IPS-18c (cell line): Measurements from ENCODE around the gene COQ5.

Source experiments
- H3K4me3 ChIP-seq: 2 replicates; pipeline ENCODE4 v1.7.0; 2013; ENCODE audit warnings: low read depth, mild to moderate bottlenecking, low read length, moderate library complexity; ENCODE audit not compliant: insufficient read depth
- H3K9me3 ChIP-seq: one replicate; pipeline ENCODE4 v1.6.1; 2013; ENCODE audit warnings: mild to moderate bottlenecking, low read length, moderate library complexity; ENCODE audit not compliant: control insufficient read depth, insufficient read depth

The COQ5 gene, protein sequence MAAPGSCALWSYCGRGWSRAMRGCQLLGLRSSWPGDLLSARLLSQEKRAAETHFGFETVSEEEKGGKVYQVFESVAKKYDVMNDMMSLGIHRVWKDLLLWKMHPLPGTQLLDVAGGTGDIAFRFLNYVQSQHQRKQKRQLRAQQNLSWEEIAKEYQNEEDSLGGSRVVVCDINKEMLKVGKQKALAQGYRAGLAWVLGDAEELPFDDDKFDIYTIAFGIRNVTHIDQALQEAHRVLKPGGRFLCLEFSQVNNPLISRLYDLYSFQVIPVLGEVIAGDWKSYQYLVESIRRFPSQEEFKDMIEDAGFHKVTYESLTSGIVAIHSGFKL

DNA sequence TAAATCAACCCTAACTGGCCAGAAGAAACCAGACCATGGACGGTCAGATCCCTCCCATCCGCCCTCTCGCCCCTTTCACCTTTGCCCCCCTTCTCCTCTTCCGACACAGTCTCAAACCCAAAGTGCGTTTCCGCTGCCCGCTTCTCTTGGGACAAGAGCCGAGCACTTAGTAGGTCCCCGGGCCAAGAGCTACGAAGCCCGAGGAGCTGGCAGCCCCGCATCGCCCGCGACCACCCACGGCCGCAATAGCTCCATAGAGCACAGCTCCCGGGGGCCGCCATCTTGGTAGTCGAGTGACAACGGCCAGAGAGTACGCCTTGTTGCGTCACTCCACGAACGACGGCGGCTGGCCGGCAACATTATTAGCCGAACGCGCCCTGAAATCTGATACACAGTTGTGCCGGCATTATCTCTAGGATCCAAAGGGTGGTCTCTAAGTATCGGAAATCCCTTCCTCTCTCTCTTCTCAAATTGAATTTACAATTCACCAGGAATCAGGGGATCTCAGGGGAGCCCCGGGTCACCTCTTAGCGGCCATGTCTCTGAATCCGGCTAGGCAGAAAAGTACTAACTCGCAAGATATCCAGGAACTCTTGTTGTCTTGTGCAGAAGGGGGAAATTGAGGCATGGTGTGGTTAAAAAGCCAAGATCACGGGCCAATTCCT is at the start of gene COQ5:
Gene COQ5 (minus strand): TSS at position 298 of the 665 bp plus-strand sequence. CDS start 17 bp downstream, at position 281.
- no peaks in the 10 kb centered on the region for H3K9me3 ChIP-seq
- peak within 1 kb of the TSS; percentile 98 for H3K4me3 ChIP-seq

DNA sequence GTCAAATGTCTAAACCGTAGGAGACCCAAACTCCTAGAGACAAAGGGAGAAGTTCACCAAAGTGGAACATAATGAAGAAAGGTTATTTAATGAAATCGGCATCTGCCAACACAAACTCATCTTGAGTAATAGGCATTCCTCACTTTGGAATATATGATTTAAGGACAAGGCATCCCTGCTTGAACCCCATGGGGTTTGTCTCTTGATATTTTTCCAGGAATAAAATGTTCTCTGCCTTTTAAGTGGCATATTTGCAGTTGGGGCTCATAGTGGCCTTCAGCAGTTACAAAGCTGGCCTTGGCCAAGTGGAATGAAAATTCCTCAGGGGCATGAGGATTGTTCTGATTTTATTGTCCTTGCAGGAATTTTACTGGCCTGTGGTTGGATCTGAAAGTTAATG is 45.1 kb upstream of the COQ5 start:
- Histone ChIP-seq H3K4me3 (no peak overlapping the region), H3K9me3 (no peaks in the 10 kb centered on the region)

DNA sequence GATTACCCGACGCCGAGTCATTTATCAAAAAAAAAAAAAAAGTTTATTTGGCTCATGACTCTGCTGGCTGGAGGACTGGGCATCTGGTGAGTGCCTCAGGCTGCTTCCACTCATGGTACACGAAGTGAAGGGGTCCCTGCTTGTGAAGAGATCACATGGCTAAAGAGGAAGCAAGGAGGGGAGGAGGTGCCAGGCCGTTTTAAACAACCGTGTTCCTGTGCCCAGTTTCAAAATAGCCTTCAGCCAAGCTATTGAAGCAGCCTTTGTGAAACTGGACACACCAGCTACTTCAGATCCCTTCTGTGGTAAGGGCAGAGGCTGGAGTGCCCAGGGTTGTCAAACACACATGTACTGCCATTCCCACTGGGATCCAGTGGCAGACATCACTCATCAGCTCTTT is 44.6 kb upstream of the COQ5 start:
- Histone ChIP-seq H3K4me3 (no peak overlapping the region), H3K9me3 (no peaks in the 10 kb centered on the region)

DNA sequence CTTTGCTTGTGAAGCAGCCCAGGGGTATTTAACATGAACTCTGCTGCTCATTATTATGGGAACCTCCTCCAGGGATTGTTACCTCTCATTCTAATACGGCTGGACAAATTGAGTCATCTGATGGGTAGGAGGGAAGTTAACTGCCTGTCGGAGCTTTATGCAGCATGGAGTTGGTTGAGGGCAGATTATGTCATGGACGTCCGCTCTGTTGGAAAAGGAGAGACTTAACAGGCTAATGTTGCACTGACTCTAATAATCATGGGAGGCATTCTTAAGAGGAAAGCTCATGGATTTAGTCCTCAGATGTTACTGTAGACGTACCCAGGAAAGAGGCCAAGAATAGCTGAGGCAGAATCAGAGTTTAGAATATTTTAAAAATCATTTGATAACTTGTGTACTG is 42.3 kb upstream of the COQ5 start:
- Histone ChIP-seq H3K9me3 (no peaks in the 10 kb centered on the region), H3K4me3 (no peak overlapping the region)

DNA sequence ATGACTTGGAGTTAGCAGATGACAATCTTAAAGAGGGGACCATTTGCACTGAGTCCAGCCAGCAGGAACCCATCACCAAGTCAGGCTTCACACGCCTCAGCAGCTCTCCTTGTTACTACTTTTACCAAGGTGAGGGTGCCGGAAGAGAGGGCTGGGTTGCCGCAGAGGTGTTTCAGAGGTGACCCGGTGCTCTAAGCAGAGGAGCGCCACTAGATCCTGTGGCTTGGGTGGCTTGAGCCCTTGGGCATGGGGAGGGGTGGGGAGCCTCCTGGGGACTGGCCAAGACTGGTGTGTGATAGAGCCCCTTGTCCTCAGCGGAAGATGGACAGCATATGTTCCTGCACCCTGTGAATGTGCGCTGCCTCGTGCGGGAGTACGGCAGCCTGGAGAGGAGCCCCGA is 34.5 kb upstream of the COQ5 start:
- Histone ChIP-seq H3K9me3 (no peaks in the 10 kb centered on the region), H3K4me3 (no peak overlapping the region)

DNA sequence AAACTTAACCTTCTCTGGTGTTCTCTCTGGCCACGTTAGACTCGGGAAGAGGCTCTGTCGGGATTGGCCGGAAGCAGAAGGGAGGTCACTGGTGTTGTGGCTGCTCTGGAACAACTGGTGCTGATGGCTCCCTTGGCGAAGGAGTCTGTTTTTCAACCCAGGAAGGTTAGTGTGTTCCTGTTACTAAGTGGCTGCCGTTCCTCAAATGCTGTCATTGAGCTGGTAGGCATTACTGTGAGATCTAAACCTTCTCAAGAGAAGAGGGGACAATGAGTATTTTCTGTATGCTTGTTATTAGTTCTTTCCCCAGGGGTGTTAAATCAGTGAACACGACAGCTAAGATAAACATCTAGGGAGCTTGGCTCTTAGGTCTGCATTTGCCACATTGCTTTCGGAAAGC is 33.9 kb upstream of the COQ5 start:
- H3K4me3 ChIP-seq = no peak overlapping the region
- H3K9me3 ChIP-seq = no peaks in the 10 kb centered on the region

DNA sequence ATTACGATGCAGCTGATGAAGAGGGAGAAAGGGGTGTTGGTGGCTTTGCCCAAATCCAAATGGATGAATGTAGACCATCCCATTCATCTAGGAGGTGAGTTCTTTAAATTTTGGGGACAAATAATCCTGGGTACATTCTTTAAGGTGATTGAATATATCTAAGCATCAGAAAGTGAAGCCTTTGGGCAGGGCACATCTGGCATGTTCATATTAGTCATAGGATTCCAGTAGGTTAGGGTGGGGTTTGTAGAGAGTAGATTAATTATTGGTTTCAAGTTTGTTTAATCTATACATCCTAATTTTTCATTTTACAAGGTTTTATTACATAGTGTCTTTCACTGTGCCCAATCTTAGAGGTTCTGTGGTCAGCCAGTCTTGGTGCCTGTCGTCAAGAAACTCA is 28.6 kb upstream of the COQ5 start:
- no peaks in the 10 kb centered on the region for H3K9me3 ChIP-seq
- no peak overlapping the region for H3K4me3 ChIP-seq

DNA sequence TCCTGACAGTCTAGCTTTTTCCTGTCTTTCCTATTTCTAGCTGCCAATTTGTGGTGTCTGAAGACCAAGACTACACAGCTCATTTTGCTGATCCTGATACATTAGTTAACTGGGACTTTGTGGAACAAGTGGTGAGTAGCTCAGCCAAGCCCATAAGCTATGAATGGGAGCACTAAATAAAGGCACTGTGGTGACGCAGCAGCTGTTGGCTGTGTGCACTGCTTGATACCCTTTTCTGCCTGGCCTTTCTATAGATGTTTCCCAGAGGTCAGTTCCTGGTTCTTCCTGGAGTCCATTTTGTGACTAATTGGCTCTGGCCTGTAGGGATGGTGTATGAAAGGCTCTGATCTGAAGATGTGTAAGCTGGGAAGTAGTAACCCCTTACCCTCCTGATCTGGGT is 25.7 kb upstream of the COQ5 start:
- no peaks in the 10 kb centered on the region for H3K9me3 ChIP-seq
- no peak overlapping the region for H3K4me3 ChIP-seq

DNA sequence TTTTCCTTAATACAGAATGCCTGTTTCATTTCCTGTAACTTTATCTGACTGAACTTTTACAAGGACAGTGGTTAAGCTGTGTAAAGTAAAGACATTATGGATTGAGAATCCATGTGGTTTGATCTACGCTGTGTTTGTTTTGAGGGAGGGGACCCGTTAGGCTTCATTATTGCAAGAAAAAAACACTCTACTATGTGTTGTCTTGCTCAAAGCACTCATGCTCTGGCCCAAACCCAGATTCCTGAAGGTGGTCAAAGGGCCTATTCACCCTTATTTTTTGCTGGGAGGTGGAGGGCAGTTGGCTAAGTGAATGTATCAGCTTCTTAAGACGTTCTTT is 17.1 kb upstream of the COQ5 start:
- no peak overlapping the region for H3K4me3 ChIP-seq

DNA sequence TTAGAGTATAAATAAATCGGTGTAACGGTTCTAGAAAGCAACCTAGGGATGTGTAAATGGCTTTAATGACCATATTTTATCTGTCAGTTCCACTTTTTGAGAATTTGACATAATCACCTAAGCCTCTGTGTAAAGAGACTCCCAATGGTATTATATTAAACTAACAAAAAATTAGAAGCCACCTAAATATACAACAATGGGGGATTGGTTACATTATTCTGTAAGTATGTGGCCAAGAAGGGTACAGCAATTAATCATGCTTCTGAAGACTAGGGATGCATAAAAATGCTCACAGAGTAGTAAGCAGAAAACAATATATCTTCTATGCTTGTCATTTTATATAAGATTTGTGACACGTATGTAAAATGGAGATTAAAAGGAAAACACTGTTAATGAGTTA is 15.7 kb upstream of the COQ5 start:
- H3K4me3 ChIP-seq = no peak overlapping the region
- no peaks in the 10 kb centered on the region for H3K9me3 ChIP-seq

More for the DNA sequence above, 17.1 kb upstream of the COQ5 start:
- H3K9me3 ChIP-seq = no peaks in the 10 kb centered on the region

DNA sequence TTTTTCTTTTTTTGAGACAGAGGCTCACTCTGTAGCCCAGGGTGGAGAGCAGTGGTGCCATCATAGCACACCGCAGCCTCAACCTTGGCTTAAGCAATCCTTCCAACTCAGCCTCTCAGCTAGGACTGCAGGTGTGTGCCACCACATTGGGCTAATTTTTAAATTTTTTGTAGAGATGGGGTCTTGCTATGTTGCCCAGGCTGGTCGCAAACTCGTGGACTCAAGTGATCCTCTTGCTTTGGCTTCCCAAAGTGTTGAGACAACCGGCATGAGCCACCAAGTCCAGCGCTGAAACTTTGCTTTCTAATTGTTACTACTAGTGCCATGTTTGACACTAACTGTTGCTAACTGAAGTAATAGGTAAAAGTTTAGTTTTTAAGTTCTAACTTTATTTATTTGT is 13.2 kb upstream of the COQ5 start:
- H3K4me3 ChIP-seq = no peak overlapping the region
- H3K9me3 ChIP-seq = no peaks in the 10 kb centered on the region

DNA sequence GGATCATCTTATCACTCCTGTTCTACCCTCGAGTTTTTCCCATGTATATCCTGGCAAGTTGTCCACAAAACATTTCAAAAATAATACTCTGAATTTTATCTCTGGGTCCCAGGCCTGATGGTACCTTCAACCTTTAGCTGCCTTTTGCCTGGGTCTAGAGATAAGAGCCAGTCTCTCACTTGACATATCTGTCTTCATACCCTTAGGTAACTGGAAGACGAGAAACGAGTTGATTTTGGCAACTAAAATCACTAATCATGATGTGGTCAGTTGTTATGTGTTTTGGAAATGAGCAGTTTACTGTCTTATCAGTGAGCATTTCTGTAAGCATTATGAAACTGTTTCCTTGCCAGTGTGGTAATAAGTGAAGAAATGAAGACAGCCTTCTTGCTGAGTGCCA is 11.5 kb upstream of the COQ5 start:
- no peaks in the 10 kb centered on the region for H3K9me3 ChIP-seq
- H3K4me3 ChIP-seq = no peak overlapping the region

DNA sequence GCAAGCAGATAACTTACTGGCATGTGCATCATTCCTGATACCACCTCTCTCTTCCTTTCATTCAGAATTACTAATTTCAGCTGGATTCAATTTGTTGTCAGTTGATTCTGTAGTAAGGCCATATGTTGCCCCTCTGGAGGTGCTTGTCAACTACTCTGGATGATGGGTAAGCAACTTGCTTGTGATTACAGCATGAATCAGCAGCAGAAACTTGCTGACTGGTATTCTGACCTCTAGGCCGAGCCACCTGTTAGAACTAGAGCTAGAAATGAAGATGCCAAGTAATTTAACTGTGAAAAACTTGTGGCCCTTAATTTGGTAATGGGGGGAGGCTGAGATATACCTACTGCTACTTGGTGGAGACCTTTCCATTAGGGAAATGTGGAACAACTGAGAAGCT is 10.3 kb upstream of the COQ5 start:
- Histone ChIP-seq H3K9me3 (peaks cover 2% of the 10 kb centered on the region), H3K4me3 (no peak overlapping the region)

DNA sequence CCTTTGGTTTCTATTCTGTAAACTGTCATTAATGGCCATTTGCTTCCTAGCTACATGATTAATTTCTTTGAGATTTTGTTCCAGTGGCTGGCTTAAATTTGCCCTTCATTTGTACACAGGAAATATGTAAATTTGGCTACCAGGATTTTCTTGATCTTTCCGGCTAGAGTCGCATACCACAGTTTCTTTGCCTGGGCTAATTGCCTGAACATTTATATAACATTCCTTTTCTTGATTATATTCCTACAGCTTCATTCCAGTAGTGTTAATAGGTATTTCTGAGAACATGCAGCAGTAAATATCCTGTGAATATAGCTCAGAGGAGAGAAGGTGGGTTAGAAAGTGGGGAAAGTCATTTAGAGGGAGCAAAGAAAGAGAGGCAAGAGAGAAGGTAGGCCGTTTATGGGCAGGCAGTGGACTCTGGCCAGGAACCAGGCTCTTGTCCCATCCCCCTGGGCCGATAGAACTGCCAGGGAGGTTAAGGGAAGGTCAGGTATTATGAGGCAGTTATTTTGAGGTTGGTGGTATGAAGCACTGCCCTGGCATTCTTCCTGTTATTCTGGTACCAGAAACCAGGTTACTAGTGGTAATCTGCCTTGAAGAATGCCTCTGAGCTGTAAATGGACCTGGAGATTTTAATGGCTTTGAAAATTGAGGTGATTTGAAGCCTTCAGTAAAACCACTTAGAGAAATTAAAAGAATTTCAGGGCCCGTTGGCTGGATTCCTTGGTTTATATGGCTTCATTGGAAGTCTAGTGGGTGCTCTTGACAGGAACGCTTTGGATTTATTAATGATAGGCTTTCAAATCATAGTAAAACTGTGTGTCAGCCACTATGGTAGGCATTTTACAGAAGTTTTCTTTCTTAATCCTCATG is 9.6 kb upstream of the COQ5 start:
- H3K4me3 ChIP-seq = no peak overlapping the region

DNA sequence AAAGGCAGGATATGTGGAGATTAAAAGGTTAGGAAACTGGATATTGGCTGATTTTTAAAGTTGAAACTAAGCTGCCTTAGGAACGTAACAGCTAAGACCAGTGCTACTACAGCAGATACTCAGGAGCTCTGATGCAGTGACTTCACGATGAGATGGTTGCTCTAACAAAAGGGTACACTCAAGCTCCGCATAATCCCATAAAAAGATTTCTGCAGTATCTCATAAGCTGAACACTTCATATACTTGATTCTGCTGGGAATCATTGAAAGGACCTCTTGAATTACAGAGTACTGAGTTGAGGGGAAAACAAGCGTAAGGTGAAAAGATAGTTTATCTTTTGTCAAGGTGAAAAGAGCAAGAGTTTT is 8.9 kb upstream of the COQ5 start:
- no peak overlapping the region for H3K4me3 ChIP-seq
- H3K9me3 ChIP-seq = peaks cover 2% of the 10 kb centered on the region

More for the DNA sequence above, 9.6 kb upstream of the COQ5 start:
- peaks cover 2% of the 10 kb centered on the region for H3K9me3 ChIP-seq

DNA sequence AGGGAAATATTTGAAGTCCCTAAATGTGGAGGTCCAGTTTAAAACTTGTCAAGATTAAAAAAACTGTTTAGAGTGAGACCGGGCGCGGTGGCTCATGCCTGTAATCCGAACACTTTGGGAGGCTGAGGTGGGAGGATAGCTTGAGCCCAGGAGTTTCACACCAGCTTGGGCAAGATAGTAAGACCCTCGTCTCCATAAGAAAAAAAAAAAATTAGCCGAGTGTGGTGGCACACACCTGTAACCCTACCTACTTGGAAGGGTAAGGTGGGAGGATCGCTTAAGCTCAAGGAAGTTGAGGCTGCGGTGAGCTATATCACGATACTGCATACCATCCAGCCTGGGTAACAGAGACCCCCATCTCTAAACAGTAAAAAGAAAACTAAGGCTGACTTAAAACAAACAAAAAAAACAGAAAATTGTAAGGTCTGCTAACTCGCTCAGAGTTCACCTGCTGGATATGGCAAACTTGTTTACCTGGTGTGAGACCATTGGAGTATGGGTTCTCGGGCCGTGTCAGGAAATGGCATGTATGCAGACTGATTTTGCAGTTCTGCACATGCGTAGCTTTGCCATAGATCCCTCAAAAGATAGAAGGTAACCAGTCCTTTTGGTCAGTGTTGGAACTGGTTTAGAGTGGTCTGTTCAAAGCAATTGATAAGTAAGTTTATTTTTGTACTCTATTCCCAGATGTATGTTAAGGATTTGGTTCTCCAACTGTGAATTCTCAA is 7.3 kb upstream of the COQ5 start:
- Histone ChIP-seq H3K4me3 (no peak overlapping the region), H3K9me3 (peaks cover 2% of the 10 kb centered on the region)
